Glutamatergic neuron (in vitro differentiated cells): Measurements from ENCODE around the gene SIRT5. TPM values are rescaled to one million over a fixed set of nuclear protein-coding genes. Genes with fewer than 3 reads are reported as not detected.

Experiments used
- DNase-seq: peaks from one replicate; pipeline ENCODE4 v3.0.0; 2022
- H3K27ac Mint-ChIP-seq: one replicate; pipeline ENCODE4 v1.8.0; 2020; ENCODE audit warnings: mild to moderate bottlenecking, mixed read lengths, inconsistent platforms; ENCODE audit not compliant: unreplicated experiment
- H3K27me3 Mint-ChIP-seq: one replicate; pipeline ENCODE4 v1.8.0; 2020; ENCODE audit warnings: mild to moderate bottlenecking, moderate library complexity, mixed read lengths, inconsistent platforms; ENCODE audit not compliant: unreplicated experiment
- H3K36me3 Mint-ChIP-seq: one replicate; pipeline ENCODE4 v1.8.0; 2020; ENCODE audit warnings: mild to moderate bottlenecking, mixed read lengths, inconsistent platforms; ENCODE audit not compliant: unreplicated experiment
- H3K4me1 Mint-ChIP-seq: one replicate; pipeline ENCODE4 v1.8.0; 2020; ENCODE audit warnings: mild to moderate bottlenecking, low read depth, mixed read lengths, inconsistent platforms; ENCODE audit not compliant: unreplicated experiment
- H3K4me3 Mint-ChIP-seq: one replicate; pipeline ENCODE4 v1.8.0; 2020; ENCODE audit warnings: mild to moderate bottlenecking, mixed read lengths, inconsistent platforms; ENCODE audit not compliant: unreplicated experiment
- H3K9me3 Mint-ChIP-seq: one replicate; pipeline ENCODE4 v1.8.0; 2020; ENCODE audit warnings: mild to moderate bottlenecking, moderate library complexity, mixed read lengths, inconsistent platforms; ENCODE audit not compliant: unreplicated experiment
- total RNA-seq: library from RNA; stranded (reverse); fragmentation: NEBNext Ultra II Directional; extraction: Animal tissue kit (Norgen Biotek cat#: 25700); gene quantifications from one replicate; pipeline ENCODE4 v1.2.1, GENCODE V29; 2021; ENCODE audit not compliant: unreplicated experiment
- TF ChIP-seq, protein P1 (sequence below): fragments of 200-600 bp; sonication (generic); IDR thresholded peaks from one replicate; pipeline ENCODE4 v1.5.0; 2021; ENCODE audit not compliant: partially characterized antibody, unreplicated experiment

The SIRT5 gene
- total RNA-seq, 1 donor from 2014 or later = 4.9 TPM

DNA sequence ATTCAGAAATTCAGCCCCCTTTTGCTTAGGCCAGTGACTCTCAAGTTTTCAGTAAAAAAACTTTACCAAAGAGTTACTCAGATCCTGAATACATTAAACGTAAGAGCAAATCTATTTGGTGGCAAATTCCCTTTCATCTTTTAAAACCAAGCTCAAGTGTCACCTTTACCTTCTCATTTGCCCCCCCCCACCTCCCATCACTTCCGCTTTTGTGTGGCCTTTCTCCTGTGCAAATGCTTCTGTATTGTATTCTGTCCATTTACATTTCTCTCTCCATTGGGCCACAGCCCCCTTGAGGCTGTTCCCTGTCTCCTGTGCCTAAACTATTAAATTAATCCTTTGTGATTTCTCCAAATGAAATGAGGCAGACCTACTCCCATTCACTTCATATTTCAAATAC is 42.7 kb downstream of the SIRT5 start:
- TF ChIP-seq, protein P1, sequence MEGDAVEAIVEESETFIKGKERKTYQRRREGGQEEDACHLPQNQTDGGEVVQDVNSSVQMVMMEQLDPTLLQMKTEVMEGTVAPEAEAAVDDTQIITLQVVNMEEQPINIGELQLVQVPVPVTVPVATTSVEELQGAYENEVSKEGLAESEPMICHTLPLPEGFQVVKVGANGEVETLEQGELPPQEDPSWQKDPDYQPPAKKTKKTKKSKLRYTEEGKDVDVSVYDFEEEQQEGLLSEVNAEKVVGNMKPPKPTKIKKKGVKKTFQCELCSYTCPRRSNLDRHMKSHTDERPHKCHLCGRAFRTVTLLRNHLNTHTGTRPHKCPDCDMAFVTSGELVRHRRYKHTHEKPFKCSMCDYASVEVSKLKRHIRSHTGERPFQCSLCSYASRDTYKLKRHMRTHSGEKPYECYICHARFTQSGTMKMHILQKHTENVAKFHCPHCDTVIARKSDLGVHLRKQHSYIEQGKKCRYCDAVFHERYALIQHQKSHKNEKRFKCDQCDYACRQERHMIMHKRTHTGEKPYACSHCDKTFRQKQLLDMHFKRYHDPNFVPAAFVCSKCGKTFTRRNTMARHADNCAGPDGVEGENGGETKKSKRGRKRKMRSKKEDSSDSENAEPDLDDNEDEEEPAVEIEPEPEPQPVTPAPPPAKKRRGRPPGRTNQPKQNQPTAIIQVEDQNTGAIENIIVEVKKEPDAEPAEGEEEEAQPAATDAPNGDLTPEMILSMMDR = no peak
- Mint-ChIP-seq H3K27ac (no peak overlapping the region), H3K36me3 (no peaks in the 10 kb centered on the region), H3K4me3 (peak overlapping the region; percentile 92), H3K4me1 (peaks cover 9% of the 10 kb centered on the region), H3K27me3 (no peaks in the 10 kb centered on the region), H3K9me3 (peaks cover 18% of the 10 kb centered on the region)
- DNase-seq = no peak

DNA sequence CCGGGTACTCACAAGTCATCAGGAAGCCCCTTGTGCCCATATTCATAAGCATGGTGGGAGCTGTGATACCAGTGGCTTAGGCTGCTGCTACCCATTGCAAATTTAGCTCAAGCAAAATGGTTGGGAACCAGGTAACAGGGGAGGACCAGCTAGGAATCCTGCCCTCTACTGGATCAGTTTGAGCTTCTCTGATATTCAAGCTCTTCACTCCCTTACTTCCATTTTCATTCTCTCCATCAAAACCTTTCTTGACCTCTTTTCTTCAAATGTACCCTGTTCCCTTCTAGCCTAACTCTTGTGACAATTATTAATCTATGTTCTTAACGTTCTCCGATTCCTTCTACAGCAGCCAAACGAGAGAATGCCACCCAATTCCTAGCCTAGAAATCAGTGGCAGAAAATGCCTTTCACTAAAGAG is 50.5 kb downstream of the SIRT5 start:
- no peak overlapping the region for H3K4me3 Mint-ChIP-seq
- H3K4me1 Mint-ChIP-seq = no peaks in the 10 kb centered on the region
- peak overlapping the region; percentile 31 for H3K27ac Mint-ChIP-seq
- H3K27me3 Mint-ChIP-seq = no peaks in the 10 kb centered on the region
- TF ChIP-seq, protein P1 = peak; percentile 62
- no peak for DNase-seq
- H3K9me3 Mint-ChIP-seq = no peaks in the 10 kb centered on the region
- no peaks in the 10 kb centered on the region for H3K36me3 Mint-ChIP-seq

DNA sequence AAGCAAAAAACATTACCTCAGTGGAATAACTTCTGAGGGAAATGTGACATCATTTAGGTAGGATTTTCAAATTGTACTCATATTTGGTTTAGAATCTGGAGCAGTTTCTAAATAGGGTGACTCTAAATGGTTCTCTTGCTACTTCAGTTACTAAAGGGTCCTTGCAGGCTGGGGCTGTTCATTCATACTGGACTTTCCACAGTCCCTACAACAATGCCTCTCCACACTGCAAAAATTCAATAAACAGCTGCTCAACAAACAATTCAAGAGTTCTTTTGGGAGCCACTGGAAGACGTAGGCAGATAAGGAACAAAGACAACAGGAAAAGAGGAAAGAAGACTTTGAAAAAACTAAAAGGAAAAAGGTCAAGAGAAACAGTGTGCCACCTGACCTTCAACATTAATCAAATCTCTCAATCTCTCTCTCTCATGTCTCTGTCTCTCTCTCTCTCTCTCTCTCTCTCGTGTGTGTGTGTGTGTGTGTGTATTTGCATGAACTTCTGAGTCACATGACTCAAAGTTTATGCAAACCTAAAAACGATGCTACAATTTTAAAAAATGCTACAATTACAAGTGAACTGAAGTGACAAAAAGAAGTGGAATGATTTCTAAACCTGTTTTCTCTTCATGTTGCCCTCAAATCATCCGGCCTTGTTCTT is 55.2 kb downstream of the SIRT5 start:
- no peak for DNase-seq
- no peak overlapping the region for H3K4me3 Mint-ChIP-seq
- no peaks in the 10 kb centered on the region for H3K4me1 Mint-ChIP-seq
- no peaks in the 10 kb centered on the region for H3K9me3 Mint-ChIP-seq
- H3K27ac Mint-ChIP-seq = no peak overlapping the region
- H3K27me3 Mint-ChIP-seq = no peaks in the 10 kb centered on the region
- TF ChIP-seq, protein P1 = no peak
- H3K36me3 Mint-ChIP-seq = no peaks in the 10 kb centered on the region

DNA sequence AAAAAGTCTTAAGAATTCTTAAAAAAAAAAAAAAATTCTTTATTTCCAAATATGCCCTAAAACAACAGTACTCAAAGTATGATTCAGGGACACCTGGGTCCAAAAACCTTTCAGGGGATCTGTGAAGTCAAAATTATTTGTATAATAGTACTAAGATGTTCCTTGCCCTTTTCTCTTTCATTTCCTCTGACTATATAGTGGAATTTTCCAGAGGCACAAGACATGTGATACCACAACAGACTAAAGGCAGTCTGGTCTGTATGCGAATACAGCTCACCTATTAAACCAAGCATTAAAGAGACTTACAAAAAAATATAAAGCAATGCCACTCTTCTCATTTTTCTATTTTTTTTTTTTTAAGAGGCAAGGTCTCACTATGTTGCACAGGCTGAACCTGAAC is 56.1 kb downstream of the SIRT5 start:
- no peak for DNase-seq
- Mint-ChIP-seq H3K27me3 (no peaks in the 10 kb centered on the region), H3K9me3 (no peaks in the 10 kb centered on the region), H3K4me1 (no peaks in the 10 kb centered on the region), H3K36me3 (no peaks in the 10 kb centered on the region), H3K27ac (no peak overlapping the region), H3K4me3 (no peak overlapping the region)
- TF ChIP-seq, protein P1 = no peak

DNA sequence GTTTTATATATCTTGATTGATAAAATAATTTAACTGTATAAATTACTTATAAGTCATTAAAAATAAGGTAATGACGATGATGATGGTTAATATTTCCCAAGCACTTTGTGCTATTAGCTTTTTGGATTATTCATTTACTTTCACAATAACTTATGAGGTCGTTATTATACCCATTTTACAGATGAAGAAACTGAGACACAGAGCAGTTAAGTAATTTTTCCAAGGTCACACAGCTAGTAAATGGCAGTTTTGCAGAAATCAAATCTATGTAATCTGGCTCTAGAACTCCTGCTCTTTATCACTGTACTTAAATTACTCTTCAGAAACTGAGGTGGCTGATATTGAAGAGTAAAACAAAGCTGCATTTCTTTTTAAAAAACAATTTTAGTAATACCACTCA is 58.9 kb downstream of the SIRT5 start:
- Mint-ChIP-seq H3K27ac (no peak overlapping the region), H3K36me3 (no peaks in the 10 kb centered on the region), H3K4me1 (no peaks in the 10 kb centered on the region), H3K9me3 (no peaks in the 10 kb centered on the region), H3K27me3 (peaks cover 1% of the 10 kb centered on the region), H3K4me3 (no peak overlapping the region)
- no peak for DNase-seq
- TF ChIP-seq, protein P1 = no peak
